ENCODE measurements around the gene MAP3K3. TPM values are rescaled to one million over a fixed set of nuclear protein-coding genes. Genes with fewer than 3 reads are reported as not detected.

Gene MAP3K3
- total RNA-seq, 2 donors from 2014 or later = 21.0 to 33.3 TPM

DNA sequence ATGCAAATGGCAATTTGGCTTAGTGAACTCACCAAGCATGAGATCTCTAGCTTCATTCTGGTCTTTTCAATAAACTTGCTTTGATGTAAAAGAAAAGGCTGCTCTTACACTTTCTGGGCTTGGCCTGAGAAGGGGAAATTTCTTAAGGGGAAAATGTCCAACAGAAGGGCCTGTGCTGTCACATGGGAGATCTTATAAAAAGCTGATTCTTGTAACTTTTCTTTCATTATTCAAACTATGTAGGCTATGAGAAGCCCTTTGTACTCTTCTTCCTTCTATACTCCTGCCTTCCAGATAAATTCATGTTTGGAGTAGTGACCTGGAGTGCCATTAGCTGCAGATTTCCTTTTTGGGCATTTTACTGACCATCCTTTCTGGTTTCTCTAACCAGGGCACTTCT lies 60.8 kb downstream of the MAP3K3 start:
- H3K27ac ChIP-seq = no peak overlapping the region
- no peak for ATAC-seq
- no peaks in the 10 kb centered on the region for H3K27me3 ChIP-seq
- H3K4me3 ChIP-seq = no peak overlapping the region
- TF ChIP-seq POLR2A (IDR thresholded peaks at IDR 0.05) (no peak), CTCF (IDR thresholded peaks at IDR 0.05) (no peak)
- no peak for DNase-seq
- H3K4me1 ChIP-seq = no peaks in the 10 kb centered on the region
- intact Hi-C loops (cut with DNase I) = no loop called here
- H3K36me3 ChIP-seq (replicated peaks in 1 of 2; ENCODE audit: insufficient read depth in 1 of 2, low read depth in 2 of 2) = peaks cover 0 to 10% of the 10 kb centered on the region in 2 donors
- H3K9me3 ChIP-seq = no peaks in the 10 kb centered on the region

DNA sequence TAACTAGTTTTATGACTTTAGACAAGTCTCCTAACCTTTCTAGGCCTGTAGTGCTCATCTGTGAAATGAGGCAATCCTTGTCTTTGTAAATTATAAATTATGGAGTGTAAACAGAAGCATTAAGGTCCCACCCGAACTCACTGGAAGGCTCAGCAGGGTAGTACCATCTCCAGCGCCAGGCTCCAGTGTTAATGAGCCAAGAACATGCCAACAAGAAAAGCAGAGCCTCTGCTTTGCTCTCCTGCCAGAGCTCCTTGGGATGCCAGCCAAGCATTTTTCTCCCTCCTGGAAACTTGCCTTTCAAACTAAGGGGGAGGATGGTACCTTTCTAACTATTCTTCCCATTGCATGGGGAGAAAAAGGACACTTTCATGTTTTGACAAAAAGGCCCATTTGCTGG lies 62.8 kb downstream of the MAP3K3 start:
- Histone ChIP-seq H3K27ac (no peak overlapping the region), H3K4me1 (no peaks in the 10 kb centered on the region), H3K9me3 (no peaks in the 10 kb centered on the region), H3K4me3 (no peak overlapping the region), H3K27me3 (no peaks in the 10 kb centered on the region), H3K36me3 (replicated peaks in 1 of 2; ENCODE audit: insufficient read depth in 1 of 2, low read depth in 2 of 2) (peaks cover 0 to 24% of the 10 kb centered on the region in 2 donors)
- no peak for DNase-seq
- no peak for ATAC-seq
- intact Hi-C loops (cut with DNase I) = no loop called here
- WGBS, 2 donors = 34 to 48% methylated on average over 2 of the region's 2 CpGs
- TF ChIP-seq POLR2A (IDR thresholded peaks at IDR 0.05) = no peak
- TF ChIP-seq CTCF (IDR thresholded peaks at IDR 0.05) = no peak

GRCh38 chr17:63685578-63685977 lies 63.4 kb downstream of the MAP3K3 start:
- no peaks in the 10 kb centered on the region for H3K4me1 ChIP-seq
- H3K36me3 ChIP-seq (replicated peaks in 1 of 2; ENCODE audit: insufficient read depth in 1 of 2, low read depth in 2 of 2) = peaks cover 0 to 28% of the 10 kb centered on the region in 2 donors
- H3K4me3 ChIP-seq = no peak overlapping the region
- DNase-seq (no peak), ATAC-seq (no peak)
- TF ChIP-seq POLR2A (IDR thresholded peaks at IDR 0.05) = no peak
- no peak for TF ChIP-seq CTCF (IDR thresholded peaks at IDR 0.05)
- no peaks in the 10 kb centered on the region for H3K9me3 ChIP-seq
- intact Hi-C loops (cut with DNase I) = no loop called here
- H3K27me3 ChIP-seq = no peaks in the 10 kb centered on the region
- WGBS, 2 donors = 97 to 98% methylated on average over 3 of the region's 3 CpGs
- no peak overlapping the region for H3K27ac ChIP-seq

DNA sequence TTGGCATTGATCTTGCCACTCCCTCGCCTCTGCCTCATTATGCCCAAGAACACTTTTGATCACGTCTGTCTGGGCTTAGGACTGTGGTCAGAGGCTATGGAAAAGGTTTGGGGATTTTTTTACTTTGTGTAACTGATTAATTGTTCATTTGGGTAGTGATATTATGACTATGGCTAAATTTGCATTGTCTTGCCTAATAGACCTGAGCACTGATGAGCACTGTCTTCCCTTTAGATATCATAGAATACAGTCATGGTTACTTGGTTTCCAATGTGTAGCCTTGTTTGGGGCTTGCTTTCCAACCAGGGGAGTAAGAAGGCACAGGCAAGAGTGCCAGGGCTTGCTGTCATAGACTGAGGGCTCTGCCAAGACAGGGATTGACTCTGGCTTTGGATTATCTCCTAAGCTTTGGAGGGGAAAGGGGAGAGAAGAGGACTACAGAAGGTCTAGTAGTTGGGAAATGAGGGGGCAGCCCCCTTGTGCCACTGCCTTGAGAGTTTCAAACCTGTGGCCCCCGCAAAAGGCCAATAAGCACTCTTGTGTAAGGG lies 64.0 kb downstream of the MAP3K3 start:
- DNase-seq = no peak
- Histone ChIP-seq H3K4me3 (no peak overlapping the region), H3K27me3 (no peaks in the 10 kb centered on the region), H3K4me1 (no peaks in the 10 kb centered on the region), H3K36me3 (replicated peaks in 1 of 2; ENCODE audit: insufficient read depth in 1 of 2, low read depth in 2 of 2) (peaks cover 0 to 33% of the 10 kb centered on the region in 2 donors), H3K9me3 (no peaks in the 10 kb centered on the region), H3K27ac (no peak overlapping the region)
- 88 to 95% methylated on average over 3 of the region's 3 CpGs for WGBS, 2 donors
- intact Hi-C loops (cut with DNase I) = no loop called here
- ATAC-seq = no peak
- TF ChIP-seq POLR2A (IDR thresholded peaks at IDR 0.05) (no peak), CTCF (IDR thresholded peaks at IDR 0.05) (no peak)

GRCh38 chr17:63688396-63689020 lies 66.3 kb downstream of the MAP3K3 start:
- intact Hi-C loops (cut with DNase I) = no loop called here
- TF ChIP-seq CTCF (IDR thresholded peaks at IDR 0.05) (no peak), POLR2A (IDR thresholded peaks at IDR 0.05) (no peak)
- no peak for ATAC-seq
- no peaks in the 10 kb centered on the region for H3K4me1 ChIP-seq
- no peak overlapping the region for H3K4me3 ChIP-seq
- no peak overlapping the region for H3K27ac ChIP-seq
- no peaks in the 10 kb centered on the region for H3K27me3 ChIP-seq
- no peaks in the 10 kb centered on the region for H3K9me3 ChIP-seq
- DNase-seq = no peak
- peaks cover 0 to 30% of the 10 kb centered on the region in 2 donors for H3K36me3 ChIP-seq (replicated peaks in 1 of 2; ENCODE audit: insufficient read depth in 1 of 2, low read depth in 2 of 2)
- 79 to 85% methylated on average over 11 to 12 of the region's 12 CpGs for WGBS, 2 donors

Measured in body of pancreas (tissue), 4 donors.